ENCODE measurements around the gene DUSP28. TPM values are rescaled to one million over a fixed set of nuclear protein-coding genes. Genes with fewer than 3 reads are reported as not detected.

DUSP28 gene
- total RNA-seq, 1 donor from 2014 or later, result 6.1 TPM

GRCh38 chr2:240513549-240514287 is 46.4 kb upstream of the DUSP28 start:
- no peak overlapping the region for H3K27ac Mint-ChIP-seq (ENCODE audit: unreplicated experiment)
- DNase-seq (ENCODE audit: low read depth, low spot score), result peak; percentile 78
- H3K36me3 Mint-ChIP-seq (ENCODE audit: low read depth), result peaks cover 15% of the 10 kb centered on the region
- TF ChIP-seq CTCF (conservative IDR thresholded peaks at IDR 0.05), result peak; percentile 85
- no peaks in the 10 kb centered on the region for H3K27me3 Mint-ChIP-seq (ENCODE audit: low read depth)
- H3K4me3 Mint-ChIP-seq, result no peak overlapping the region
- no peaks in the 10 kb centered on the region for H3K9me3 Mint-ChIP-seq
- H3K4me1 Mint-ChIP-seq, result peaks cover 4% of the 10 kb centered on the region

- peaks cover 16% of the 10 kb centered on the region for H3K36me3 Mint-ChIP-seq (ENCODE audit: low read depth)
- TF ChIP-seq CTCF (conservative IDR thresholded peaks at IDR 0.05), result no peak
- H3K4me1 Mint-ChIP-seq, result peaks cover 4% of the 10 kb centered on the region
- no peaks in the 10 kb centered on the region for H3K9me3 Mint-ChIP-seq
- H3K4me3 Mint-ChIP-seq, result no peak overlapping the region
- peaks cover 3% of the 10 kb centered on the region for H3K27me3 Mint-ChIP-seq (ENCODE audit: low read depth)
- H3K27ac Mint-ChIP-seq (ENCODE audit: unreplicated experiment), result no peak overlapping the region
- DNase-seq (ENCODE audit: low read depth, low spot score), result no peak
Observed at GRCh38 chr2:240514631-240515030, 45.5 kb upstream of the DUSP28 start.

- Mint-ChIP-seq H3K27ac (ENCODE audit: unreplicated experiment) (no peak overlapping the region), H3K4me1 (peaks cover 8% of the 10 kb centered on the region), H3K9me3 (peaks cover 2% of the 10 kb centered on the region), H3K27me3 (ENCODE audit: low read depth) (peaks cover 11% of the 10 kb centered on the region), H3K4me3 (no peak overlapping the region), H3K36me3 (ENCODE audit: low read depth) (peaks cover 26% of the 10 kb centered on the region)
- no peak for DNase-seq (ENCODE audit: low read depth, low spot score)
- TF ChIP-seq CTCF (conservative IDR thresholded peaks at IDR 0.05), result no peak
Observed at GRCh38 chr2:240517342-240517741, 42.8 kb upstream of the DUSP28 start.

DNA sequence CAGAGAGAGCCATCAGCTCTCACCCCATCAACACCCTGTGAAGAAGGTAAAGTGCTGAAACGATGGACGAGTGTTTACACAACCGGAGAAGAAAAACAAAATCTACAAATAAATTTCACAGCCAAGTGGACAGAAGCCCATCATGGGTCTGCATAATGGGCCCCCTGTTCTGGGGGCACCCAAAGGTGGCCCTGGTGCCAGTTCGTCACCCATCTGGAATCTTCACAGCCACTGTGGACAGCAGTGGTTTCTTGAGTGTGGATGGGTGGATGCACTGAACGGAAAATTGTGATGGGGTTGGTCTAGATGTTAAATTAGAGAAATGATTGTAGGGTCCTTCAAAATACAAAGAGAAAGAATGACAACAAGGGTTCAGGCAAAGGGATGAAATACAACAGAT is 41.2 kb upstream of the DUSP28 start:
- H3K27ac Mint-ChIP-seq (ENCODE audit: unreplicated experiment), result no peak overlapping the region
- no peak overlapping the region for H3K4me3 Mint-ChIP-seq
- no peak for TF ChIP-seq CTCF (conservative IDR thresholded peaks at IDR 0.05)
- peaks cover 11% of the 10 kb centered on the region for H3K27me3 Mint-ChIP-seq (ENCODE audit: low read depth)
- DNase-seq (ENCODE audit: low read depth, low spot score), result no peak
- H3K4me1 Mint-ChIP-seq, result peaks cover 6% of the 10 kb centered on the region
- H3K36me3 Mint-ChIP-seq (ENCODE audit: low read depth), result peaks cover 39% of the 10 kb centered on the region
- H3K9me3 Mint-ChIP-seq, result peaks cover 3% of the 10 kb centered on the region

GRCh38 chr2:240519396-240520129 is 40.6 kb upstream of the DUSP28 start:
- H3K4me3 Mint-ChIP-seq, result no peak overlapping the region
- peaks cover 4% of the 10 kb centered on the region for H3K4me1 Mint-ChIP-seq
- peaks cover 5% of the 10 kb centered on the region for H3K9me3 Mint-ChIP-seq
- H3K27me3 Mint-ChIP-seq (ENCODE audit: low read depth), result peaks cover 11% of the 10 kb centered on the region
- peaks cover 44% of the 10 kb centered on the region for H3K36me3 Mint-ChIP-seq (ENCODE audit: low read depth)
- no peak overlapping the region for H3K27ac Mint-ChIP-seq (ENCODE audit: unreplicated experiment)
- no peak for DNase-seq (ENCODE audit: low read depth, low spot score)
- TF ChIP-seq CTCF (conservative IDR thresholded peaks at IDR 0.05), result no peak

All from neural crest cell (in vitro differentiated cells).